ENCODE results near the gene CCDC15. TPM values are rescaled to one million over a fixed set of nuclear protein-coding genes. Genes with fewer than 3 reads are reported as not detected.

CCDC15 gene
- total RNA-seq, 1 donor from 2014 or later = 0.38 TPM

- intact Hi-C loops (cut with DNase I) = no loop called here
Measured at GRCh38 chr11:125073616-125074483, 119.8 kb downstream of the CCDC15 start.

DNA sequence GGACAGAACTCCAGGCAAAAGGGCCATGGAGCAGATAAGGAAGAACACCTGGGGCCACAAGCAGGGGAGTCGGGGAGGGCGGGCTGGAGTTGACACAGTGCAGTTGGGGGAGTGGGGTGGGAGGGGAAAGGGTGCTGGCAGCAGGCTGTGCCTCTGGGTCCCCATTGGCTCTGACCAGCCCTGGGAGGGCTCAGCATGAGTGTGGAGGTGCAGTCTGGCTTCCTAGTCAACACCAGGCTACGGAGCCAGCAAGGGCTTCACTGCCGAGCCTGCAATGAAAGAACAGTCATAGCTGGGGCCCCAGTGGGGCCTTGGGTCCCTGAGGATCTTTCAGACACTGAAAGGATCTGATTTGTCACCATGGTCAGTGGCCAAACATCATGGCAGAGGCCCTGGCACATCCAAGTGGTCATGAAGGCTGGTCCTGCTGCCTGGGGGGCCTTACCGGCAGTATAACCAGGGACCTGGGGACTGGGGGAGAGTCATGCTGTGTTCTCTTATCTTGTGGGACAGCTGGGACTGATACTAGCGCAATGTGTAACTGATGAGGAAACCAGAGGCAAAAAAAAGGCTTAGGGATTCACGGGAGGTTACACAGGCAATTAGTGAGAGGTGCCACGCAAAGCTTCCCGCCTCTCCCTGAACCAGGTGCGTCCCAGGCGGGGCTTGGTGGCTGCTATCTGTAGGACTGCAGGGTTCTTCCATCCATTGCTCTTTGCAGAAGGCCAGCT is 120.7 kb downstream of the CCDC15 start:
- intact Hi-C loops (cut with DNase I) = no loop called here
- DNase-seq (ENCODE audit: missing footprints) = no peak
- ATAC-seq = no peak

More at GRCh38 chr11:125073616-125074483, 119.8 kb downstream of the CCDC15 start:
- no peak for ATAC-seq
- DNase-seq (ENCODE audit: missing footprints) = no peak

- ATAC-seq (no peak), DNase-seq (ENCODE audit: missing footprints) (no peak)
- intact Hi-C loops (cut with DNase I) = no loop called here
Measured at GRCh38 chr11:125075242-125075625, 121.2 kb downstream of the CCDC15 start.

GRCh38 chr11:125075900-125076317 is 121.9 kb downstream of the CCDC15 start:
- ATAC-seq (no peak), DNase-seq (ENCODE audit: missing footprints) (no peak)
- intact Hi-C loops (cut with DNase I) = no loop called here

GRCh38 chr11:125076378-125076945 is 122.5 kb downstream of the CCDC15 start:
- DNase-seq (ENCODE audit: missing footprints) (no peak), ATAC-seq (no peak)
- intact Hi-C loops (cut with DNase I) = no loop called here

- no peak for ATAC-seq
- intact Hi-C loops (cut with DNase I) = no loop called here
- no peak for DNase-seq (ENCODE audit: missing footprints)
Measured at GRCh38 chr11:125078016-125078415, 124.0 kb downstream of the CCDC15 start.

- ATAC-seq (no peak), DNase-seq (ENCODE audit: missing footprints) (no peak)
- intact Hi-C loops (cut with DNase I) = no loop called here
Measured at GRCh38 chr11:125078516-125079140, 124.6 kb downstream of the CCDC15 start.

DNA sequence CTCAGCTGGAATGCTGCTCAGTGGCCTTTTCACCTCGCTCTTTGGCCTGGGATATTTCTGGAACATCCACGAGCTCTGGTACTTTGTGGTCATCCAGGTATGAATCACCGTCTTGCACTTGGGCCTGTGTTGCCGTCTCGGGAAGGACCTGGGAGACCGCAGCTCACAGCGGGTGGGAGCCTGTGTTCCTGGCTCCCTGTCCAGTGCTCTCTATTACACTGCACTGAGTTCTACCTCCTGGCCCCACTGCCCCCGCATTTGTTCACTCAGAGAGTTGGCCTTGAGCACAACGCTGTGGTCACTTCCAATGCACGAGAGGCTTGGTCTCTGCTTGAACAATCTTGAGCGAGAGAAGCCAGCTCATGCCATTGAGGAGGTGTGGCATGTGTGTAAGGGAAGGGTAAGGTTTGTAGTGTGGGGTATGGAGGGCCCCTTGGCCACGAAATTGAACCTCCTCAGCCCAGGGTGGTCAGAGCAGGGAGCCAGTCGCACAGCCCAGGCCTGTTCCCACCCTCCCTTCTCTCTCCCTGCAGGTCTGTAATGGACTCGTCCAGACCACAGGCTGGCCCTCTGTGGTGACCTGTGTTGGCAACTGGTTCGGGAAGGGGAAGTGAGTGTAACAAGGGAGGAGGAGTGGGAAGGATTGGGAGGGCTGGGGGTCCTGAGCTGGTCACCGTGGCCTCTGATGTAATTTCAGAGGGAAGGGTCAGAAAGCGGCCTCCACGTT is 125.3 kb downstream of the CCDC15 start:
- intact Hi-C loops (cut with DNase I) = no loop called here
- DNase-seq (ENCODE audit: missing footprints) (no peak), ATAC-seq (no peak)

DNA sequence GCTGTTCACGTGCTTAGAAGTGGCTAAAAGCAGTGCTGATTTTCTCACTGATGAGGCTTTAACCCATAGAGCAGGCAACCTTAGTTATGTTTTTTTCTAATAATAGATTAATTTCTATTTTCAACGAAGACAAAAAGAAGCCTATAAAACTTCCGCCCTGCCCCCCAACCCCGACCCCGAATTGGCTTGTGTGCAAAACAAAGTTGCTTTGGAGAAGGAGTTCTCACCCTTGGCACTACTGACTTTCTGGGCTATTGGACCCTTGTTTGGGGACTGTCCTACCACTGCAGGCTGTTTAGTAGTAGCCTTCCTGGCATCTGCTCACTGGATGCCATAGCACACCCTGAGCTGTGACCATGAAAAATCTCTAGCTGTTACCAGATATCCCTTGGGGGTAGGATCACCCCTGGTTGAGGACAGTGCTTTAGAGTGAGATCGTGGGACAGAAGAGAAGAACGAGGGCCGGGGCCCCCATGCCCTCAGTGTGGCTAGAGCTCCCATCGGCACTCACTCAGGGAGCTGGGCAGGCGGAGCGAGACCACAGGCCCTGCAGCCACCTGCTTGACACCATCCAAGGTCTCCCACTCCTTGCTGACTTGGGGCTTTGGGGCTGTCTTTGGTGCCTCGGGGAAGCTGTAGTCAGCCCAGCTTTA is 126.0 kb downstream of the CCDC15 start:
- intact Hi-C loops (cut with DNase I) = no loop called here
- no peak for DNase-seq (ENCODE audit: missing footprints)
- no peak for ATAC-seq

GRCh38 chr11:125080531-125080911 is 126.5 kb downstream of the CCDC15 start:
- no peak for ATAC-seq
- intact Hi-C loops (cut with DNase I) = no loop called here
- DNase-seq (ENCODE audit: missing footprints) = no peak

DNA sequence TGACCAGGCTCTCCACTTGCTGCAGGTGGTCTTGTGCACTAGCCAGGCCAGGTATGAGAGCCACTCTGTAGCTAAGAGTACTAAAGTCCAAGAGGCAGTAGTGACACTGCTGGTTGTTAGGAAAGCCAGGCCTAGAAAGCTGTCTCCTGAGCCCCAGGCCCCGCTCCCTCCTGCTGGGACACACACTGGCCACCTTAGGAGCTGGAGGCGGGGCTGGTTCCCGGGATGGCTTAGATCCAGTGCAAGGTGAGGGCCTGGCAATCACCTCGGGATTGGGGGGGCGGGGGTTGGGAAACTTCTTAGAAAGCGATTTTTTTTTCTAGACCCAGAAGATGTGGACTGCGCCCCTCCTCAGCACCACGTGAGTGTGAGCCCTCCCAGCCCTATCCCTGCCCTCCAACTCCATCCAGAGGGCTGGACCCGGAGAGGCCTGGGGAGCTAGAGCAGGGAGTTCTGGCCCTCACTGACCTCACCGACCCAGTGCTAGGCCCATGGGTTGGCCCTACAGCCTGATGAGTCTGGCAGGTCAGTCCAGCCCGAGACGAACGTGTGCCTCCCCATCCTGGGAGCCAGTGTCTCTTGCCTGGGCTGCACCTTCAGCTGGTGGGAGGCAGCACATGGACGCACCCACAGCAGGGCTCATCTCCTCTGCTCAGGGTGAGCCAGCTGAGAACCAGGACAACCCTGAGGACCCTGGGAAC is 127.2 kb downstream of the CCDC15 start:
- intact Hi-C loops (cut with DNase I) = no loop called here
- no peak for ATAC-seq
- no peak for DNase-seq (ENCODE audit: missing footprints)

GRCh38 chr11:125082040-125082439 is 128.0 kb downstream of the CCDC15 start:
- DNase-seq (ENCODE audit: missing footprints) (no peak), ATAC-seq (no peak)
- intact Hi-C loops (cut with DNase I) = no loop called here

- DNase-seq (ENCODE audit: missing footprints) (no peak), ATAC-seq (no peak)
- intact Hi-C loops (cut with DNase I) = no loop called here
Measured at GRCh38 chr11:125082611-125083311, 128.8 kb downstream of the CCDC15 start.

DNA sequence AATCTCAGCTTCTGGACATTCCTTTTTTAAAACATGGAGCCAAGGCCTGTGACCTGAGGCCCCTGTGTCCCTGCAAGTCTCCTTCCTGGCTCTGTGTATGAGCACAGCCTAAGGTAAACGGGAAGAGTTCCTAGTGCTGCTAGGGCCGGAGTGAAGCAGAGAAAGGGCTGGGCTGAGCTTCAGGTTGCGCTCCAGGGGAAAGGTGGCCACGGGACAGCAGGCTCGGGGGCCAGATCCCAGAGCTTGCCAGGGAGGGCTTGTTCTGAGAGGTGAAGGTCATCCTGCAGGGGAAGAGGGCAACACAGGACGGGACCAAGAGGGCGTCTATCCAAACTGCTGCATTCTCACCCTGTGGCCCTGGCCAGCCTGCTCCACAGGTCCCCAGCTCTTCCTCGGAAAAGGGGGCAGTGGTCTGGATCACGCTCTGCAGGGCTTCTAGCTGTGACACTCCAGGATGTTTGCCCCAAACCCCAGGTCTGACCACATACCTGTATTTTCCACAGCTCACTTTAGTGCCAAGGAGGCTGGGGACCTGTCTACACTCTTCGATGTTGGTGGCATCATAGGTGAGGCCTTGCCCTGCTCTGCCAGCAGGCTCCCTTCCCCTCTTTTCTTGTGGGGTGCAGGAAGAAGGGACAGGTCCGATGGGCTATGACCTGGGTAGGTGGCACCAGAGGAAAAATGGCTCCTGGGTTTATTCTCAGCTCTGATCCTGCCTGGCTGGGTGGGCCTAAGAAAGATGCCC is 129.5 kb downstream of the CCDC15 start:
- intact Hi-C loops (cut with DNase I) = no loop called here
- DNase-seq (ENCODE audit: missing footprints) = no peak
- no peak for ATAC-seq

DNA sequence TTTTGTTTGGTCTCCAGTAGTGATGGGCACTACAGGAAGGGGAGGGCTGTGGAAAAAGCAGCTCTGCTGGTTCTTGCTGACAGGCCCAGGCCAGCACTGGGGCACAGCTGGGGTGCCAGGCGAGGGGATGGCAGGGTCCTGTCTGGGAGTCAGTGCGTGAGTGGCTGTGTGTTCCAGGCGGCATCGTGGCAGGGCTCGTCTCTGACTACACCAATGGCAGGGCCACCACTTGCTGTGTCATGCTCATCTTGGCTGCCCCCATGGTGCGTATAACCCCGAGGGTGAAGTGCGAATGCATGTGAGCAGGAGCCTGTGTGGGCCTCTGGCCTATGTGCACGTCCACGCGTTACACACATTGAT is 130.0 kb downstream of the CCDC15 start:
- DNase-seq (ENCODE audit: missing footprints) = no peak
- intact Hi-C loops (cut with DNase I) = no loop called here
- no peak for ATAC-seq

DNA sequence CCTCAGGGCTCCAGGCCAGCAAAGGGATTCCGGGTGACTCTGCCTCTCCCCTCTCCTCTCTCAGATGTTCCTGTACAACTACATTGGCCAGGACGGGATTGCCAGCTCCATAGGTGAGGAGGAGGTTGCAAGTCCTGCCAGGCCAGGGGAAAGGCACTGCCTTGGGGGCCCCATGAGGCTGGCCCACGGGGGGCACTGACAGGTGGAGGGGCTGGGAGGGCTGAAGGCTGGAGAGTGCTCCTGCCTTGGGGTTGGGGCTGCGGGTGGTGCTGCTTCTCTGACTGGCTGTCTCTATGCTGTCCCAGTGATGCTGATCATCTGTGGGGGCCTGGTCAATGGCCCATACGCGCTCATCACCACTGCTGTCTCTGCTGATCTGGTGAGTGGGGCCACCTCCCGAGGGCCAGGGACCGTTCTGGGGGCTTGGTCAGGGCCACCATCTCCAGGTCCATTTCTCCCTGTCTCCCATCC is 130.8 kb downstream of the CCDC15 start:
- ATAC-seq (no peak), DNase-seq (ENCODE audit: missing footprints) (no peak)

More for the DNA sequence above, 130.8 kb downstream of the CCDC15 start:
- intact Hi-C loops (cut with DNase I) = no loop called here
